ENCODE measurements around the gene MTCL1. TPM values are rescaled to one million over a fixed set of nuclear protein-coding genes. Genes with fewer than 3 reads are reported as not detected.

Gene MTCL1
- total and polyA plus RNA-seq, 2 of the 8 experiments (the other 6 are each of a cell fraction or from before 2014, with no cell fraction given) = 16.6 to 60.8 TPM

- H3K23ac ChIP-seq (ENCODE audit: insufficient read length) = no peak overlapping the region
- H2BK120ac ChIP-seq (replicated peaks; ENCODE audit: low read depth, low read length) = no peak overlapping the region
- H3K79me2 ChIP-seq (ENCODE audit: control insufficient read depth in 1 of 2, insufficient read depth in 2 of 2, low read length in 2 of 2) = no peaks in the 10 kb centered on the region
- H4K91ac ChIP-seq (replicated peaks; ENCODE audit: insufficient read length, low read length) = no peak overlapping the region
- no peaks in the 10 kb centered on the region; a peak in 1 of 8 replicates for H3K36me3 ChIP-seq (ENCODE audit: control insufficient read depth in 2 of 4, insufficient read depth in 4 of 4, low read length in 3 of 4)
- H3K9me3 ChIP-seq (ENCODE audit: insufficient read depth in 2 of 2, low read depth in 1 of 2, low read length in 1 of 2) = no peaks in the 10 kb centered on the region; a peak in 1 of 4 replicates
- FAIRE-seq (no peak), DNase-seq (ENCODE audit: low read depth in 1 of 2, low spot score in 2 of 2) (no peak)
- H2AFZ ChIP-seq (ENCODE audit: low read length) = no peak overlapping the region
- no peak overlapping the region for H3K56ac ChIP-seq (replicated peaks; ENCODE audit: insufficient read length, low read depth, low read length)
- H3K4me2 ChIP-seq (ENCODE audit: insufficient read depth in 1 of 2, low read depth in 2 of 2, low read length in 2 of 2) = no peak overlapping the region
- ChIA-PET CTCF (ENCODE audit: partially characterized antibody) (interaction anchor here (0.9 to 1.4 kb wide), 4 partner anchors 18 to 195 kb away, joined by 3 to 4 read pairs (median 4); no protein-coding TSS in a partner anchor), POLR2A (ENCODE audit: partially characterized antibody) (interaction anchor here (0.6 kb wide), 1 partner anchor 288 kb away, joined by 3 read pairs; no protein-coding TSS in a partner anchor)
- no peak for TF ChIP-seq CREB1 (IDR thresholded peaks at IDR 0.05)
- TF ChIP-seq SIN3A (conservative IDR thresholded peaks at IDR 0.05 in 1 of 2, IDR thresholded peaks at IDR 0.05 in 1 of 2; ENCODE audit: low read depth in 1 of 2, low read length in 2 of 2) = no peak
- TF ChIP-seq HDAC2 (IDR thresholded peaks at IDR 0.05; ENCODE audit: borderline replicate concordance in 1 of 2, low read depth in 2 of 2, low read length in 2 of 2) = no peak
- no peak for TF ChIP-seq RBBP5 (IDR thresholded peaks at IDR 0.05; ENCODE audit: borderline replicate concordance, low read depth, low read length)
- no peak for TF ChIP-seq ATF2 (IDR thresholded peaks at IDR 0.05; ENCODE audit: low read length)
- TF ChIP-seq TEAD4 (IDR thresholded peaks at IDR 0.05; ENCODE audit: low read depth, low read length) = no peak
- TF ChIP-seq CHD1 (IDR thresholded peaks at IDR 0.05; ENCODE audit: low read depth, low read length) = no peak
- no peak for TF ChIP-seq GABPA (IDR thresholded peaks at IDR 0.05; ENCODE audit: borderline replicate concordance, insufficient read depth, low read length)
- no peak for TF ChIP-seq KDM5A (IDR thresholded peaks at IDR 0.05; ENCODE audit: low read length)
- WGBS, 2 experiments (ENCODE audit: extremely low coverage in 1 of 2, insufficient coverage in 1 of 2, insufficient read length in 1 of 2, insufficient replicate concordance in 2 of 2, low coverage in 1 of 2, low lambda C conversion rate in 2 of 2, missing lambda C conversion rate in 1 of 2) = 94% methylated on average over 3 of the region's 3 CpGs; no CpG with 5 or more reads in 1 of the 2 experiments
- no peak overlapping the region for H3K4me3 ChIP-seq (ENCODE audit: extremely low read depth in 1 of 4, insufficient read depth in 2 of 4, low read depth in 3 of 4, low read length in 4 of 4)
- H2BK12ac ChIP-seq (ENCODE audit: low read depth, low read length) = no peak overlapping the region
- H4K20me1 ChIP-seq (replicated peaks in 1 of 2; ENCODE audit: control insufficient read depth in 1 of 2, insufficient read depth in 2 of 2, low read length in 2 of 2) = no peaks in the 10 kb centered on the region
- no peak overlapping the region for H3K9ac ChIP-seq (replicated peaks in 1 of 4; ENCODE audit: extremely low read depth in 1 of 4, low read depth in 3 of 4, low read length in 3 of 4)
- H3K27me3 ChIP-seq (replicated peaks in 1 of 4; ENCODE audit: control insufficient read depth in 3 of 4, extremely low read depth in 1 of 4, insufficient read depth in 3 of 4, low read length in 3 of 4) = no peaks in the 10 kb centered on the region
- no peak overlapping the region for H2BK15ac ChIP-seq (ENCODE audit: low read length)
- no peak overlapping the region for H3K27ac ChIP-seq (ENCODE audit: low read depth, low read length)
- no peak overlapping the region for H2AK5ac ChIP-seq (ENCODE audit: low read depth, low read length)
- H2BK5ac ChIP-seq (ENCODE audit: low read depth, low read length) = no peak overlapping the region
- no peak overlapping the region for H2BK20ac ChIP-seq (ENCODE audit: low read length)
- H3K79me1 ChIP-seq (ENCODE audit: low read depth, low read length) = no peaks in the 10 kb centered on the region
- no peak overlapping the region for H4K5ac ChIP-seq (ENCODE audit: insufficient read length, low read depth, low read length)
- H3K4ac ChIP-seq (replicated peaks; ENCODE audit: insufficient read length, low read depth, low read length) = no peak overlapping the region
- no peaks in the 10 kb centered on the region for H3K23me2 ChIP-seq (ENCODE audit: low read depth, low read length)
- no peak overlapping the region for H3K18ac ChIP-seq (ENCODE audit: extremely low read depth, low read length)
- H4K8ac ChIP-seq (ENCODE audit: extremely low read depth, insufficient read depth, low read length) = no peak overlapping the region
- H3K14ac ChIP-seq (ENCODE audit: insufficient read length) = no peak overlapping the region
- no peaks in the 10 kb centered on the region for H3K4me1 ChIP-seq (replicated peaks in 1 of 4; ENCODE audit: control insufficient read depth in 3 of 4, insufficient read depth in 4 of 4, low read length in 3 of 4)
Measured at GRCh38 chr18:8863427-8863826, 158.1 kb downstream of the MTCL1 start.
